ENCODE data around the gene KEL.

DNA sequence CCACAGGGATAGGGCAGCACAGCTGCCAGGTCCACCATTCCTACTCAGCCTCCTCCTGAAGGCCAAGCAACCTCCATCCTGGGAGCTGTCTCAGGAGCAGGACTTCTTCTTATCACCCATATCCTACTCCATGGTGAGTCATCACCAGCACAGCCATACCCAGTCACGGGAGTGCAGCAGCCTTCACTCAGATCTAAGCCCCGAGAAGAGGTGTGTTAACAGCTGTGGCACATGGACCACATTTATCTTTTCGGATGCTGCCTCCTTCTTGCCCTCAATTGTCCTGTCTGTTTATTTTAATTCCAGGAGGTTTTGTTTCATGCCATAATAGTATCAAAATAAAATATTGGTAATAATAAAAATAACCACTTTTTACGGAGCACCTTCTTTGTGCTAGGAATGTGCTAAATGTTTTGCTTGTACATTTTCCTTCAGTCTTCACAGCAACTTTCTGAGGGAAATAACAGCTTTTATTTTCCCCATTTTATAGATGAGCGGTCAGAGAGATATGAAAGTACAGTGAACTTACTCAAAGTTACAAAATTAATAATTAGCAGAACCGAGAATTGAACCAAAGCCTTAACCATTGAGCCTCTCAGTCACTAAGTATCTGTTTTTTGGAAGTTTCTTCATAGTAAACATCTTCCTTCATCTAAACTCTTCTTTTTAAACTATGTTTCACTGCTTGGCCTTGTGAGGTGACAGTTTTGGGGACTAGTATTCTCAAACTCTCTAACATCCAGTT lies 2.5 kb upstream of the KEL start:
- TF ChIP-seq, protein P1, sequence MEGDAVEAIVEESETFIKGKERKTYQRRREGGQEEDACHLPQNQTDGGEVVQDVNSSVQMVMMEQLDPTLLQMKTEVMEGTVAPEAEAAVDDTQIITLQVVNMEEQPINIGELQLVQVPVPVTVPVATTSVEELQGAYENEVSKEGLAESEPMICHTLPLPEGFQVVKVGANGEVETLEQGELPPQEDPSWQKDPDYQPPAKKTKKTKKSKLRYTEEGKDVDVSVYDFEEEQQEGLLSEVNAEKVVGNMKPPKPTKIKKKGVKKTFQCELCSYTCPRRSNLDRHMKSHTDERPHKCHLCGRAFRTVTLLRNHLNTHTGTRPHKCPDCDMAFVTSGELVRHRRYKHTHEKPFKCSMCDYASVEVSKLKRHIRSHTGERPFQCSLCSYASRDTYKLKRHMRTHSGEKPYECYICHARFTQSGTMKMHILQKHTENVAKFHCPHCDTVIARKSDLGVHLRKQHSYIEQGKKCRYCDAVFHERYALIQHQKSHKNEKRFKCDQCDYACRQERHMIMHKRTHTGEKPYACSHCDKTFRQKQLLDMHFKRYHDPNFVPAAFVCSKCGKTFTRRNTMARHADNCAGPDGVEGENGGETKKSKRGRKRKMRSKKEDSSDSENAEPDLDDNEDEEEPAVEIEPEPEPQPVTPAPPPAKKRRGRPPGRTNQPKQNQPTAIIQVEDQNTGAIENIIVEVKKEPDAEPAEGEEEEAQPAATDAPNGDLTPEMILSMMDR (IDR thresholded peaks at IDR 0.05) = no peak
- no peak for TF ChIP-seq POLR2A (IDR thresholded peaks at IDR 0.05)

Measured in thyroid gland (tissue), 4 donors.